HepG2 (cell line): Measurements from ENCODE around the gene FAM184B. TPM values are rescaled to one million over a fixed set of nuclear protein-coding genes. Genes with fewer than 3 reads are reported as not detected.

Experiments used
- ARNT2 ChIP-seq: sonication (generic); formaldehyde crosslinking; IDR thresholded peaks from 2 replicates; pipeline ENCODE4 v1.8.0; 2022; ENCODE audit warnings: mild to moderate bottlenecking, low read depth, missing genetic modification reagents, moderate library complexity
- KAT8 ChIP-seq: IDR thresholded peaks from 2 replicates; pipeline ENCODE4 v1.6.1; 2016; ENCODE audit warnings: missing genetic modification reagents, missing compliant biosample characterization
- ZC3H13 ChIP-seq: sonication (generic); formaldehyde crosslinking; IDR thresholded peaks from 2 replicates; pipeline ENCODE4 v1.8.1; 2023; ENCODE audit warnings: mild to moderate bottlenecking, missing genetic modification reagents, moderate library complexity
- polyA plus RNA-seq, 8 experiments: library from polyadenylated mRNA; depleted of rRNA in 3 of 8; stranded (reverse) in 7 of 8; unstranded in 1 of 8; fragments of >200 nt; fragmentation: Illumina TruSeq in 4 of 8; extraction: Trizol in 4 of 8; gene quantifications; 2 replicates each; pipeline versions ENCODE4 v1.2.1 to v1.2.3, GENCODE V29; 2011 to 2016; ENCODE audit warnings: low read depth in 4 of 8, missing spikeins in 1 of 8, mixed read lengths in 1 of 8; ENCODE audit not compliant: insufficient read depth in 1 of 8
- total RNA-seq, 5 experiments: library from RNA; depleted of rRNA; stranded (reverse); fragments of >200 nt; fragmentation: Illumina TruSeq; extraction: Trizol; gene quantifications; 2 replicates each; pipeline ENCODE4 v1.2.3, GENCODE V29; 2016; ENCODE audit warnings: low read depth in 1 of 5
- TF ChIP-seq, protein P1 (sequence below): sonication (generic); formaldehyde crosslinking; IDR thresholded peaks from 2 replicates; pipeline ENCODE4 v1.4.0; 2020; ENCODE audit warnings: missing genetic modification reagents, borderline replicate concordance
- TF ChIP-seq, protein P2 (sequence below): sonication (generic); formaldehyde crosslinking; IDR thresholded peaks from 2 replicates; pipeline ENCODE4 v1.5.1; 2020; ENCODE audit warnings: mild to moderate bottlenecking, missing genetic modification reagents, borderline replicate concordance
- TF ChIP-seq, protein P3 (sequence below): sonication (generic); formaldehyde crosslinking; IDR thresholded peaks from 2 replicates; pipeline ENCODE4 v1.4.0; 2020; ENCODE audit warnings: missing genetic modification reagents; ENCODE audit errors: not compliant biosample characterization
- TF ChIP-seq, protein P4 (sequence below): sonication (generic); formaldehyde crosslinking; IDR thresholded peaks from 2 replicates; pipeline ENCODE4 v1.8.0; 2023; ENCODE audit warnings: mild to moderate bottlenecking, missing genetic modification reagents
- TF ChIP-seq, protein P5 (sequence below): sonication (generic); formaldehyde crosslinking; IDR thresholded peaks from 2 replicates; pipeline ENCODE4 v1.5.0; 2020; ENCODE audit warnings: mild to moderate bottlenecking, missing genetic modification reagents

FAM184B gene
- total and polyA plus RNA-seq, 2 of the 13 experiments (the other 11 are each of a cell fraction or from before 2014, with no cell fraction given) = not detected

DNA sequence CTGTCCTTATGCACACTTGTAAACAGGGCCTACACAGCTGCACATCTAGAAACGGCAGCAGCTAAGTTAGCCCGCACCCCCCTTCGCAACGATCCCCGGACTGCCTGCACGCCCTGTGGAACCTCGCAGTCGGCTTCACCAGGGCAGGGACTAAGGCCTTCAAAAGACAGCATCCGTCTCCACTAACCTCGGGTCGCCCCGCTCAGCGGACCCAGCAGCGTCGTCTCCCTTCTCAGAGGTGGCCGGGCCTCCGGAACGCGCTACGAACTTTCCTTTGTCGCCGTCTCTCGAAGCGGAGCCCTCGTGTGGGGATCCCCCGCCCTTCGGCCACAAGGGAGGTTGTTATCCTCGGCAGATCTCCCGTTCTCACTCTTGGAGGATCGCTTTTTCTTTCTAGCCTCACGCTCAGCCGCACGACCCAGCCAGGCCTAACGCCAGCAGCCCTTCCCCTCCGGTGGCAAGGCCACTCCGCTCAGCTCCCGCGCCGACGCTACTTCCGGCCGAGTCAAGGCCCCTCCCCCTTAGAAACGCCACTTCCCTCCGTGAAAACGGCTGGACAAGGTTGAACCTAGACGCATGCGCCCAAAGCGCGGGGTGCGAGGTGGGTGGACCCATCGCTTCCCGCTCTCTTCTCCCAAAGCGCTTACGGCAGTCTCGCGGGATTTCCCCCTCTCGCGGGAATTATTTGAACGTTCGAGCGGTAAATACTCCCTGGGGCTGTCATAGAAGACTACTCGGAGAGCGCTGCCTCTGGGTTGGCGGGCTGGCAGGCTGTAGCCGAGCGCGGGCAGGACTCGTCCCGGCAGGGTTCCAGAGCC, 29.0 kb upstream of the FAM184B start, which contains the start of the genes DCAF16 and NCAPG (continued):
- TF ChIP-seq, protein P1, sequence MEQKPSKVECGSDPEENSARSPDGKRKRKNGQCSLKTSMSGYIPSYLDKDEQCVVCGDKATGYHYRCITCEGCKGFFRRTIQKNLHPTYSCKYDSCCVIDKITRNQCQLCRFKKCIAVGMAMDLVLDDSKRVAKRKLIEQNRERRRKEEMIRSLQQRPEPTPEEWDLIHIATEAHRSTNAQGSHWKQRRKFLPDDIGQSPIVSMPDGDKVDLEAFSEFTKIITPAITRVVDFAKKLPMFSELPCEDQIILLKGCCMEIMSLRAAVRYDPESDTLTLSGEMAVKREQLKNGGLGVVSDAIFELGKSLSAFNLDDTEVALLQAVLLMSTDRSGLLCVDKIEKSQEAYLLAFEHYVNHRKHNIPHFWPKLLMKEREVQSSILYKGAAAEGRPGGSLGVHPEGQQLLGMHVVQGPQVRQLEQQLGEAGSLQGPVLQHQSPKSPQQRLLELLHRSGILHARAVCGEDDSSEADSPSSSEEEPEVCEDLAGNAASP = no peak
- TF ChIP-seq, protein P2, sequence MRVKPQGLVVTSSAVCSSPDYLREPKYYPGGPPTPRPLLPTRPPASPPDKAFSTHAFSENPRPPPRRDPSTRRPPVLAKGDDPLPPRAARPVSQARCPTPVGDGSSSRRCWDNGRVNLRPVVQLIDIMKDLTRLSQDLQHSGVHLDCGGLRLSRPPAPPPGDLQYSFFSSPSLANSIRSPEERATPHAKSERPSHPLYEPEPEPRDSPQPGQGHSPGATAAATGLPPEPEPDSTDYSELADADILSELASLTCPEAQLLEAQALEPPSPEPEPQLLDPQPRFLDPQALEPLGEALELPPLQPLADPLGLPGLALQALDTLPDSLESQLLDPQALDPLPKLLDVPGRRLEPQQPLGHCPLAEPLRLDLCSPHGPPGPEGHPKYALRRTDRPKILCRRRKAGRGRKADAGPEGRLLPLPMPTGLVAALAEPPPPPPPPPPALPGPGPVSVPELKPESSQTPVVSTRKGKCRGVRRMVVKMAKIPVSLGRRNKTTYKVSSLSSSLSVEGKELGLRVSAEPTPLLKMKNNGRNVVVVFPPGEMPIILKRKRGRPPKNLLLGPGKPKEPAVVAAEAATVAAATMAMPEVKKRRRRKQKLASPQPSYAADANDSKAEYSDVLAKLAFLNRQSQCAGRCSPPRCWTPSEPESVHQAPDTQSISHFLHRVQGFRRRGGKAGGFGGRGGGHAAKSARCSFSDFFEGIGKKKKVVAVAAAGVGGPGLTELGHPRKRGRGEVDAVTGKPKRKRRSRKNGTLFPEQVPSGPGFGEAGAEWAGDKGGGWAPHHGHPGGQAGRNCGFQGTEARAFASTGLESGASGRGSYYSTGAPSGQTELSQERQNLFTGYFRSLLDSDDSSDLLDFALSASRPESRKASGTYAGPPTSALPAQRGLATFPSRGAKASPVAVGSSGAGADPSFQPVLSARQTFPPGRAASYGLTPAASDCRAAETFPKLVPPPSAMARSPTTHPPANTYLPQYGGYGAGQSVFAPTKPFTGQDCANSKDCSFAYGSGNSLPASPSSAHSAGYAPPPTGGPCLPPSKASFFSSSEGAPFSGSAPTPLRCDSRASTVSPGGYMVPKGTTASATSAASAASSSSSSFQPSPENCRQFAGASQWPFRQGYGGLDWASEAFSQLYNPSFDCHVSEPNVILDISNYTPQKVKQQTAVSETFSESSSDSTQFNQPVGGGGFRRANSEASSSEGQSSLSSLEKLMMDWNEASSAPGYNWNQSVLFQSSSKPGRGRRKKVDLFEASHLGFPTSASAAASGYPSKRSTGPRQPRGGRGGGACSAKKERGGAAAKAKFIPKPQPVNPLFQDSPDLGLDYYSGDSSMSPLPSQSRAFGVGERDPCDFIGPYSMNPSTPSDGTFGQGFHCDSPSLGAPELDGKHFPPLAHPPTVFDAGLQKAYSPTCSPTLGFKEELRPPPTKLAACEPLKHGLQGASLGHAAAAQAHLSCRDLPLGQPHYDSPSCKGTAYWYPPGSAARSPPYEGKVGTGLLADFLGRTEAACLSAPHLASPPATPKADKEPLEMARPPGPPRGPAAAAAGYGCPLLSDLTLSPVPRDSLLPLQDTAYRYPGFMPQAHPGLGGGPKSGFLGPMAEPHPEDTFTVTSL (CRISPR knock-in tag) = 0 out of 2 replicates have a peak, but pooled peaks have one; percentile 47
- TF ChIP-seq ARNT2 (CRISPR knock-in tag) (peak; percentile 99), ZC3H13 (peak; percentile 88; the same call in 1 of the 2 replicates), KAT8 (CRISPR knock-in tag) (peak; percentile 93)
- TF ChIP-seq, protein P3, sequence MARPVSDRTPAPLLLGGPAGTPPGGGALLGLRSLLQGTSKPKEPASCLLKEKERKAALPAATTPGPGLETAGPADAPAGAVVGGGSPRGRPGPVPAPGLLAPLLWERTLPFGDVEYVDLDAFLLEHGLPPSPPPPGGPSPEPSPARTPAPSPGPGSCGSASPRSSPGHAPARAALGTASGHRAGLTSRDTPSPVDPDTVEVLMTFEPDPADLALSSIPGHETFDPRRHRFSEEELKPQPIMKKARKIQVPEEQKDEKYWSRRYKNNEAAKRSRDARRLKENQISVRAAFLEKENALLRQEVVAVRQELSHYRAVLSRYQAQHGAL (CRISPR knock-in tag) = no peak
- TF ChIP-seq, protein P4, sequence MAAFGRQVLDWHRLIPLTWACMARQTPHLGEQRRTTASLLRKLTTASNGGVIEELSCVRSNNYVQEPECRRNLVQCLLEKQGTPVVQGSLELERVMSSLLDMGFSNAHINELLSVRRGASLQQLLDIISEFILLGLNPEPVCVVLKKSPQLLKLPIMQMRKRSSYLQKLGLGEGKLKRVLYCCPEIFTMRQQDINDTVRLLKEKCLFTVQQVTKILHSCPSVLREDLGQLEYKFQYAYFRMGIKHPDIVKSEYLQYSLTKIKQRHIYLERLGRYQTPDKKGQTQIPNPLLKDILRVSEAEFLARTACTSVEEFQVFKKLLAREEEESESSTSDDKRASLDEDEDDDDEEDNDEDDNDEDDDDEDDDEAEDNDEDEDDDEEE = peak; percentile 24; the same call in 1 of the 2 replicates
- TF ChIP-seq, protein P5, sequence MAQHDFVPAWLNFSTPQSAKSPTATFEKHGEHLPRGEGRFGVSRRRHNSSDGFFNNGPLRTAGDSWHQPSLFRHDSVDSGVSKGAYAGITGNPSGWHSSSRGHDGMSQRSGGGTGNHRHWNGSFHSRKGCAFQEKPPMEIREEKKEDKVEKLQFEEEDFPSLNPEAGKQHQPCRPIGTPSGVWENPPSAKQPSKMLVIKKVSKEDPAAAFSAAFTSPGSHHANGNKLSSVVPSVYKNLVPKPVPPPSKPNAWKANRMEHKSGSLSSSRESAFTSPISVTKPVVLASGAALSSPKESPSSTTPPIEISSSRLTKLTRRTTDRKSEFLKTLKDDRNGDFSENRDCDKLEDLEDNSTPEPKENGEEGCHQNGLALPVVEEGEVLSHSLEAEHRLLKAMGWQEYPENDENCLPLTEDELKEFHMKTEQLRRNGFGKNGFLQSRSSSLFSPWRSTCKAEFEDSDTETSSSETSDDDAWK (CRISPR knock-in tag) = no peak
